Measurements from ENCODE around the gene CYS1. TPM values are rescaled to one million over a fixed set of nuclear protein-coding genes. Genes with fewer than 3 reads are reported as not detected.

The CYS1 gene
- total and polyA plus RNA-seq, 2 donors (not counting 3 experiments of a cell fraction or from before 2014, with no cell fraction given): not detected

GRCh38 chr2:10071176-10071575, 9.0 kb downstream of the CYS1 start:
- Histone ChIP-seq H3K36me3 (ENCODE audit: control insufficient read depth in 2 of 2, extremely low read depth in 1 of 2, insufficient read depth in 2 of 2, low read length in 2 of 2) (no peaks in the 10 kb centered on the region), H3K27me3 (ENCODE audit: control insufficient read depth in 2 of 2, insufficient read depth in 2 of 2, low read length in 2 of 2) (peaks cover 5 to 6% of the 10 kb centered on the region in 2 experiments), H3K79me2 (ENCODE audit: control insufficient read depth, insufficient read depth, low read length) (no peaks in the 10 kb centered on the region), H3K9me1 (replicated peaks; ENCODE audit: control insufficient read depth, extremely low read depth, insufficient read depth, low read length) (no peaks in the 10 kb centered on the region), H3K27ac (ENCODE audit: insufficient read depth, low read depth, low read length) (no peak overlapping the region), H3K4me1 (ENCODE audit: control insufficient read depth, extremely low read depth, insufficient read depth, low read length) (no peaks in the 10 kb centered on the region), H2AFZ (ENCODE audit: low read depth, low read length) (no peak overlapping the region), H3K4me2 (ENCODE audit: insufficient read depth, low read length) (no peak overlapping the region), H4K20me1 (replicated peaks; ENCODE audit: control insufficient read depth, extremely low read depth, insufficient read depth, low read length) (no peaks in the 10 kb centered on the region), H3K9ac (replicated peaks; ENCODE audit: extremely low read depth, insufficient read depth, low read length) (no peak overlapping the region), H3K9me3 (replicated peaks; ENCODE audit: control insufficient read depth, insufficient read depth, low read length) (no peaks in the 10 kb centered on the region), H3K4me3 (replicated peaks in 1 of 3; ENCODE audit: insufficient read depth in 1 of 3, low read depth in 1 of 3, low read length in 3 of 3) (no peak overlapping the region)
- ChIA-PET POLR2A (no interaction called here), CTCF (interaction anchor here (0.9 to 11.8 kb wide), 10 partner anchors 9 to 363 kb away, joined by 3 to 565 read pairs (median 40); partner anchors contain the start of gene RRM2)
- DNase-seq (ENCODE audit: low read depth, low spot score): no peak
- dilution Hi-C loops (cut with MboI; ENCODE audit: extremely low pct_ligation_motif_present, low sequenced_read_pairs): no loop called here
- FAIRE-seq: no peak
- no TSS peak for BruUV-seq (replicated peaks)
- TF ChIP-seq GATA2 (IDR thresholded peaks at IDR 0.05; ENCODE audit: insufficient read depth, insufficient read length, low read depth, low read length) (no peak), POLR2A (IDR thresholded peaks at IDR 0.05; ENCODE audit: low read depth, low read length) (no peak)
- intact Hi-C loops (cut with micrococcal nuclease): no loop called here

GRCh38 chr2:10067881-10068280, 12.3 kb downstream of the CYS1 start:
- no peaks in the 10 kb centered on the region for H3K9me1 ChIP-seq (replicated peaks; ENCODE audit: control insufficient read depth, extremely low read depth, insufficient read depth, low read length)
- H3K4me2 ChIP-seq (ENCODE audit: insufficient read depth, low read length): no peak overlapping the region
- ChIA-PET POLR2A (no interaction called here), CTCF (interaction anchor here (2.0 to 11.8 kb wide), 3 partner anchors 23 to 367 kb away, joined by 9 to 565 read pairs (median 485); no protein-coding TSS in a partner anchor)
- H3K9ac ChIP-seq (replicated peaks; ENCODE audit: extremely low read depth, insufficient read depth, low read length): no peak overlapping the region
- TF ChIP-seq FOS (IDR thresholded peaks at IDR 0.05; ENCODE audit: borderline replicate concordance, insufficient read depth, low read length): no peak
- TF ChIP-seq CTCF (IDR thresholded peaks at IDR 0.05; ENCODE audit: extremely low read depth in 1 of 2, insufficient read depth in 1 of 2, low read depth in 1 of 2, low read length in 2 of 2): no peak
- no peak for TF ChIP-seq POLR2AphosphoS5 (IDR thresholded peaks at IDR 0.05; ENCODE audit: insufficient read depth, low read depth, low read length)
- no peak for TF ChIP-seq JUN (IDR thresholded peaks at IDR 0.05; ENCODE audit: borderline replicate concordance, insufficient read depth, insufficient read length, low read depth)
- no peak for TF ChIP-seq MYC (IDR thresholded peaks at IDR 0.05; ENCODE audit: low read depth, low read length)
- no peak for TF ChIP-seq MAX (IDR thresholded peaks at IDR 0.05; ENCODE audit: insufficient read depth, insufficient read length)
- TF ChIP-seq EZH2 (IDR thresholded peaks at IDR 0.05; ENCODE audit: borderline replicate concordance, low read depth, low read length, severe bottlenecking): no peak
- no peak for TF ChIP-seq GATA2 (IDR thresholded peaks at IDR 0.05; ENCODE audit: insufficient read depth, insufficient read length, low read depth, low read length)
- no TSS peak for BruUV-seq (replicated peaks)
- dilution Hi-C loops (cut with MboI; ENCODE audit: extremely low pct_ligation_motif_present, low sequenced_read_pairs): no loop called here
- no peaks in the 10 kb centered on the region for H3K4me1 ChIP-seq (ENCODE audit: control insufficient read depth, extremely low read depth, insufficient read depth, low read length)
- no peaks in the 10 kb centered on the region for H4K20me1 ChIP-seq (replicated peaks; ENCODE audit: control insufficient read depth, extremely low read depth, insufficient read depth, low read length)
- intact Hi-C loops (cut with micrococcal nuclease): no loop called here
- H3K27me3 ChIP-seq (ENCODE audit: control insufficient read depth in 2 of 2, insufficient read depth in 2 of 2, low read length in 2 of 2): no peaks in the 10 kb centered on the region
- no peak overlapping the region for H2AFZ ChIP-seq (ENCODE audit: low read depth, low read length)
- H3K4me3 ChIP-seq (replicated peaks in 1 of 3; ENCODE audit: insufficient read depth in 1 of 3, low read depth in 1 of 3, low read length in 3 of 3): no peak overlapping the region
- H3K27ac ChIP-seq (ENCODE audit: insufficient read depth, low read depth, low read length): no peak overlapping the region
- no peaks in the 10 kb centered on the region for H3K79me2 ChIP-seq (ENCODE audit: control insufficient read depth, insufficient read depth, low read length)
- no peaks in the 10 kb centered on the region for H3K36me3 ChIP-seq (ENCODE audit: control insufficient read depth in 2 of 2, extremely low read depth in 1 of 2, insufficient read depth in 2 of 2, low read length in 2 of 2)
- no peaks in the 10 kb centered on the region for H3K9me3 ChIP-seq (replicated peaks; ENCODE audit: control insufficient read depth, insufficient read depth, low read length)
- no peak for FAIRE-seq
- no peak for DNase-seq (ENCODE audit: low read depth, low spot score)

All from endothelial cell of umbilical vein (primary cell).